K562 (cell line): ENCODE measurements around the gene KRT35. TPM values are rescaled to one million over a fixed set of nuclear protein-coding genes. Genes with fewer than 3 reads are reported as not detected.

Source experiments
- ATAC-seq: fragments of 200-7000 bp; cut with Tn5 transposase; 3 replicates; pipeline ENCODE4 v1.9.1; 2020; ENCODE audit warnings: moderate library complexity
- BruUV-seq: library from RNA; stranded (reverse); fragments of 400-500 nt; replicated peaks from 2 replicates; lab custom pipeline; 2021; lab: Mats Ljungman, UMichigan
- CTCF ChIA-PET: fragments of 300-600 bp; formaldehyde crosslinking; extraction: SDS; loops from one replicate; lab custom pipeline; 2021; ENCODE audit warnings: low intra/inter-chr PET ratio; lab: Yijun Ruan, JAX
- POLR2A ChIA-PET: fragments of 300-600, 350-650 bp; sonication (Branson Sonifier 250); formaldehyde crosslinking; extraction: SDS; loops from one replicate; lab custom pipeline; 2021; ENCODE audit warnings: antibody characterized with exemption, inconsistent platforms; lab: Yijun Ruan, JAX
- DNase-seq, 4 experiments: peaks; one replicate each; pipeline versions ENCODE4 v3.0.0 to v3.0.0-alpha.2; 2011 to 2018; ENCODE audit warnings: low spot score in 3 of 4, mixed read lengths in 3 of 4; ENCODE audit errors: extremely low read depth in 1 of 4
- FAIRE-seq: peaks from 2 replicates; lab custom pipeline; 2011; peaks lifted over from hg19 to GRCh38; lab: Jason Lieb, UNC
- H2AFZ ChIP-seq: 2 replicates; pipeline ENCODE4 v1.6.0; 2011; ENCODE audit warnings: low read depth, low read length, control low read depth, inconsistent platforms
- H3K27ac ChIP-seq: fragments of 200-600 bp; 3 replicates; pipeline ENCODE4 v1.8.0; 2011; ENCODE audit warnings: low read depth, mild to moderate bottlenecking, control low read depth, inconsistent platforms, low read length, moderate library complexity, mixed read lengths; ENCODE audit errors: extremely low read depth
- H3K27me3 ChIP-seq, 2 experiments: fragments of 300-600 bp in 1 of 2; 2 replicates in 1 of 2; 3 replicates in 1 of 2; pipeline versions ENCODE4 v1.6.0 to v1.8.0; 2011; ENCODE audit warnings: inconsistent platforms in 2 of 2, low read length in 2 of 2, mild to moderate bottlenecking in 1 of 2, mixed read lengths in 1 of 2, moderate library complexity in 1 of 2; ENCODE audit not compliant: control insufficient read depth in 2 of 2, insufficient read depth in 2 of 2
- H3K36me3 ChIP-seq: fragments of 300-600 bp; 3 replicates; pipeline ENCODE4 v1.8.0; 2011; ENCODE audit warnings: mild to moderate bottlenecking, low read length, inconsistent platforms; ENCODE audit not compliant: control insufficient read depth, insufficient read depth
- H3K4me1 ChIP-seq, 2 experiments: fragments of 200-600 bp in 1 of 2; replicated peaks in 1 of 2; 2 replicates in 1 of 2; 3 replicates in 1 of 2; pipeline versions ENCODE4 v1.5.1 to v1.8.0; 2011; ENCODE audit warnings: inconsistent platforms in 2 of 2, low read length in 2 of 2, mild to moderate bottlenecking in 1 of 2, mixed read lengths in 1 of 2, moderate library complexity in 1 of 2; ENCODE audit not compliant: control insufficient read depth in 2 of 2, insufficient read depth in 2 of 2
- H3K4me2 ChIP-seq: 2 replicates; pipeline ENCODE4 v1.6.1; 2011; ENCODE audit warnings: low read length, control low read depth, inconsistent platforms, mixed read lengths; ENCODE audit not compliant: insufficient read depth
- H3K4me3 ChIP-seq: fragments of 200-600 bp; sonication (generic), shearing (Covaris generic); 2 replicates; pipeline ENCODE4 v1.5.1; 2016; ENCODE audit warnings: control low read depth, inconsistent platforms
- H3K79me2 ChIP-seq: fragments of 200-600 bp; 3 replicates; pipeline ENCODE4 v1.8.0; 2011; ENCODE audit warnings: low read length, inconsistent platforms; ENCODE audit not compliant: control insufficient read depth, insufficient read depth
- H3K9ac ChIP-seq, 2 experiments: 2 replicates each; pipeline versions ENCODE4 v1.6.0 to v1.6.1; 2011; ENCODE audit warnings: low read depth in 2 of 2, low read length in 2 of 2, control low read depth in 1 of 2, inconsistent platforms in 1 of 2, mild to moderate bottlenecking in 1 of 2, mixed read lengths in 1 of 2; ENCODE audit not compliant: insufficient read depth in 1 of 2
- H3K9me1 ChIP-seq: one replicate; pipeline ENCODE4 v1.6.0; 2011; ENCODE audit warnings: inconsistent platforms, mild to moderate bottlenecking, low read length, moderate library complexity; ENCODE audit not compliant: control insufficient read depth, insufficient read depth
- H3K9me3 ChIP-seq: replicated peaks from 2 replicates; pipeline ENCODE4 v1.5.1; 2011; ENCODE audit warnings: low read depth, low read length, inconsistent platforms; ENCODE audit not compliant: control insufficient read depth, insufficient read depth
- H4K20me1 ChIP-seq: replicated peaks from 2 replicates; pipeline ENCODE4 v1.6.1; 2011; ENCODE audit warnings: low read length, inconsistent platforms, mixed read lengths; ENCODE audit not compliant: control insufficient read depth, insufficient read depth
- ATF1 ChIP-seq, 2 experiments: fragments of 450-650 bp in 1 of 2; IDR thresholded peaks; 2 replicates each; pipeline ENCODE4 v1.6.1; 2016; ENCODE audit warnings: missing compliant biosample characterization in 1 of 2, missing genetic modification characterization in 1 of 2
- FOXJ3 ChIP-seq: sonication (generic); formaldehyde crosslinking; IDR thresholded peaks from 2 replicates; pipeline ENCODE4 v1.4.0; 2020; ENCODE audit warnings: mild to moderate bottlenecking, missing genetic modification reagents
- HEY1 ChIP-seq: fragments of 250-450 bp; sonication (Bioruptor Pico); IDR thresholded peaks from 2 replicates; pipeline ENCODE4 v1.5.0; 2020; ENCODE audit warnings: mild to moderate bottlenecking, moderate library complexity, borderline replicate concordance
- HNRNPK ChIP-seq: fragments of 200-400 bp; formaldehyde crosslinking; IDR thresholded peaks from one replicate; pipeline ENCODE4 v1.6.1; 2018; ENCODE audit warnings: mild to moderate bottlenecking, low read depth, low read length; ENCODE audit not compliant: poor library complexity, severe bottlenecking
- MAFF ChIP-seq: IDR thresholded peaks from 2 replicates; pipeline ENCODE4 v1.6.1; 2012; ENCODE audit warnings: low read length, improper control_type of control experiment
- MAFK ChIP-seq: IDR thresholded peaks from 2 replicates; pipeline ENCODE4 v1.6.1; 2011; ENCODE audit warnings: low read length, improper control_type of control experiment
- ZNF24 ChIP-seq: fragments of 450-650 bp; IDR thresholded peaks from 2 replicates; pipeline ENCODE4 v1.6.1; 2016
- ZNF263 ChIP-seq: sonication (generic); formaldehyde crosslinking; IDR thresholded peaks from 2 replicates; pipeline ENCODE4 v1.8.0; 2022; ENCODE audit warnings: mild to moderate bottlenecking, missing genetic modification reagents, borderline replicate concordance
- ZNF695 ChIP-seq: fragments of 450-650 bp; formaldehyde crosslinking; IDR thresholded peaks from 2 replicates; pipeline ENCODE4 v1.4.0; 2020; ENCODE audit warnings: mild to moderate bottlenecking, moderate library complexity
- ZSCAN29 ChIP-seq: fragments of 450-650 bp; IDR thresholded peaks from 2 replicates; pipeline ENCODE4 v1.6.1; 2017
- WGBS: fragments of 100-300 bp; shearing (Covaris generic); methylation state at CpG from one replicate; pipeline ENCODE4 v1.1.6; 2016; ENCODE audit warnings: low coverage, mixed read lengths; ENCODE audit not compliant: insufficient coverage; ENCODE audit errors: missing lambda C conversion rate; 5-methylcytosine and 5-hydroxymethylcytosine counted together
- in situ Hi-C: fragments of 300-500 bp; cut with MboI; formaldehyde crosslinking; loops from 4 replicates; pipeline ENCODE4 v1.15.0; 2018; ENCODE audit warnings: inconsistent platforms, mixed read lengths
- intact Hi-C: fragments of 100-400 bp; cut with micrococcal nuclease; formaldehyde crosslinking; loops from 2 replicates; pipeline ENCODE4 v1.14.2; 2022
- polyA plus RNA-seq, 8 experiments: library from polyadenylated mRNA; depleted of rRNA in 4 of 8; stranded (reverse) in 5 of 8; unstranded in 3 of 8; fragments of >200 nt; fragmentation: Nextera tagmentation in 2 of 8; fragmentation: Illumina TruSeq in 1 of 8; extraction: Ambion mirVana in 2 of 8; extraction: Trizol in 1 of 8; gene quantifications; 2 replicates each; pipeline versions ENCODE4 v1.2.1 to v1.2.3, GENCODE V29; 2011 to 2014; ENCODE audit warnings: inconsistent platforms in 1 of 8, missing spikeins in 1 of 8
- total RNA-seq, 7 experiments: library from RNA; depleted of rRNA in 6 of 7; stranded (reverse); fragments of >200 nt in 6 of 7; fragmentation: Illumina TruSeq in 2 of 7; extraction: Trizol in 2 of 7; gene quantifications; 2 replicates each; pipeline versions ENCODE4 v1.2.1 to v1.2.3, GENCODE V29; 2011 to 2021; ENCODE audit warnings: low replicate concordance in 1 of 7
- TF ChIP-seq, protein P1 (sequence below), 3 experiments: fragments of 200-800 bp in 1 of 3; fragments of 250-450 bp in 1 of 3; fragments of 450-650 bp in 1 of 3; sonication (Bioruptor Pico) in 1 of 3; sonication (Bioruptor generic) in 1 of 3; formaldehyde crosslinking in 1 of 3; IDR thresholded peaks; 2 replicates each; pipeline versions ENCODE4 v1.6.1 to v1.8.0; 2016 to 2022; ENCODE audit warnings: mild to moderate bottlenecking in 2 of 3, missing genetic modification characterization in 2 of 3, missing compliant biosample characterization in 1 of 3, moderate library complexity in 1 of 3
- TF ChIP-seq, protein P2 (sequence below): fragments of 450-650 bp; IDR thresholded peaks from 2 replicates; pipeline ENCODE4 v1.6.1; 2016; ENCODE audit warnings: antibody characterized with exemption
- TF ChIP-seq, protein P3 (sequence below): fragments of 250-450 bp; sonication (Bioruptor Pico); IDR thresholded peaks from 2 replicates; pipeline ENCODE4 v1.4.0; 2020; ENCODE audit warnings: mild to moderate bottlenecking

Gene KRT35
- total and polyA plus RNA-seq, 9 of the 15 experiments (the other 6 are each of a cell fraction or from before 2014, with no cell fraction given): not detected

DNA sequence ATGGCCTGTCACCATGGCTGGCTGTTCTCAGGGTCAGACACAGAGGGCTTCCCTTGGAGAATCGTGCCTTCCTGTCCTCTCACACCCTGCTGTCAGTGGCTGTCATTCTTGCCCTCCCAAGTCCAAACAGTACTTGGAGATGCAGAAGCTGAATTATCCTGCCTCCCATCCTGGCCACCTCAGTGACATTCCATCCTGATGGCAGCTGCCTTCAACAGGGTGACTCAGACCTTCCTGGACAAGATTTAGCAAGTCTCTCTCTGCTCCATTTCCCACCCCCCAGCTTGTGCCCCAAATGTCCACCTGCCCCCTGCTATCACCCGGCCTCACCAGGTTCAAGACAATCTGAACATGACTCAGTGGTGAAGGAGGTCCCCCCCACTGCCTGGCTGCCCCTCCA is 13.6 kb upstream of the KRT35 start:
- no peak overlapping the region for H3K4me2 ChIP-seq
- FAIRE-seq: no peak
- H3K4me3 ChIP-seq: no peak overlapping the region
- peaks cover 27 to 31% of the 10 kb centered on the region in 2 experiments for H3K4me1 ChIP-seq
- POLR2A ChIA-PET: interaction anchor here (0.6 to 1.0 kb wide), 4 partner anchors 9 to 27 kb away, joined by 3 to 4 read pairs (median 3); no protein-coding TSS in a partner anchor
- BruUV-seq: no TSS peak
- no peaks in the 10 kb centered on the region for H3K9me3 ChIP-seq
- H3K9ac ChIP-seq: peak overlapping the region in 1 of 2 experiments; percentile 39; a peak in 1 of 4 replicates
- no peaks in the 10 kb centered on the region for H3K79me2 ChIP-seq
- H3K9me1 ChIP-seq: no peaks in the 10 kb centered on the region
- peaks cover 2 to 6% of the 10 kb centered on the region in 2 experiments; a peak in 1 of 5 replicates for H3K27me3 ChIP-seq
- ATAC-seq: no peak
- no peak for DNase-seq
- WGBS: 19% methylated on average over 2 of the region's 2 CpGs
- no peak for TF ChIP-seq HEY1 (CRISPR knock-in tag)
- TF ChIP-seq, protein P1, sequence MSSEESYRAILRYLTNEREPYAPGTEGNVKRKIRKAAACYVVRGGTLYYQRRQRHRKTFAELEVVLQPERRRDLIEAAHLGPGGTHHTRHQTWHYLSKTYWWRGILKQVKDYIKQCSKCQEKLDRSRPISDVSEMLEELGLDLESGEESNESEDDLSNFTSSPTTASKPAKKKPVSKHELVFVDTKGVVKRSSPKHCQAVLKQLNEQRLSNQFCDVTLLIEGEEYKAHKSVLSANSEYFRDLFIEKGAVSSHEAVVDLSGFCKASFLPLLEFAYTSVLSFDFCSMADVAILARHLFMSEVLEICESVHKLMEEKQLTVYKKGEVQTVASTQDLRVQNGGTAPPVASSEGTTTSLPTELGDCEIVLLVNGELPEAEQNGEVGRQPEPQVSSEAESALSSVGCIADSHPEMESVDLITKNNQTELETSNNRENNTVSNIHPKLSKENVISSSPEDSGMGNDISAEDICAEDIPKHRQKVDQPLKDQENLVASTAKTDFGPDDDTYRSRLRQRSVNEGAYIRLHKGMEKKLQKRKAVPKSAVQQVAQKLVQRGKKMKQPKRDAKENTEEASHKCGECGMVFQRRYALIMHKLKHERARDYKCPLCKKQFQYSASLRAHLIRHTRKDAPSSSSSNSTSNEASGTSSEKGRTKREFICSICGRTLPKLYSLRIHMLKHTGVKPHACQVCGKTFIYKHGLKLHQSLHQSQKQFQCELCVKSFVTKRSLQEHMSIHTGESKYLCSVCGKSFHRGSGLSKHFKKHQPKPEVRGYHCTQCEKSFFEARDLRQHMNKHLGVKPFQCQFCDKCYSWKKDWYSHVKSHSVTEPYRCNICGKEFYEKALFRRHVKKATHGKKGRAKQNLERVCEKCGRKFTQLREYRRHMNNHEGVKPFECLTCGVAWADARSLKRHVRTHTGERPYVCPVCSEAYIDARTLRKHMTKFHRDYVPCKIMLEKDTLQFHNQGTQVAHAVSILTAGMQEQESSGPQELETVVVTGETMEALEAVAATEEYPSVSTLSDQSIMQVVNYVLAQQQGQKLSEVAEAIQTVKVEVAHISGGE (CRISPR knock-in tag; IDR thresholded peaks at IDR 0.05): no peak
- TF ChIP-seq, protein P2, sequence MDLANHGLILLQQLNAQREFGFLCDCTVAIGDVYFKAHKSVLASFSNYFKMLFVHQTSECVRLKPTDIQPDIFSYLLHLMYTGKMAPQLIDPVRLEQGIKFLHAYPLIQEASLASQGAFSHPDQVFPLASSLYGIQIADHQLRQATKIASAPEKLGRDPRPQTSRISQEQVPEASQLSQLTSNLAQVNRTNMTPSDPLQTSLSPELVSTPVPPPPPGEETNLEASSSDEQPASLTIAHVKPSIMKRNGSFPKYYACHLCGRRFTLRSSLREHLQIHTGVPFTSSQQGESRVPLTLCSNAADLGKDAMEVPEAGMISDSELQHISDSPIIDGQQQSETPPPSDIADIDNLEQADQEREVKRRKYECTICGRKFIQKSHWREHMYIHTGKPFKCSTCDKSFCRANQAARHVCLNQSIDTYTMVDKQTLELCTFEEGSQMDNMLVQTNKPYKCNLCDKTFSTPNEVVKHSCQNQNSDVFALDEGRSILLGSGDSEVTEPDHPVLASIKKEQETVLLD: no peak
- no peak for TF ChIP-seq ZNF24
- TF ChIP-seq, protein P3, sequence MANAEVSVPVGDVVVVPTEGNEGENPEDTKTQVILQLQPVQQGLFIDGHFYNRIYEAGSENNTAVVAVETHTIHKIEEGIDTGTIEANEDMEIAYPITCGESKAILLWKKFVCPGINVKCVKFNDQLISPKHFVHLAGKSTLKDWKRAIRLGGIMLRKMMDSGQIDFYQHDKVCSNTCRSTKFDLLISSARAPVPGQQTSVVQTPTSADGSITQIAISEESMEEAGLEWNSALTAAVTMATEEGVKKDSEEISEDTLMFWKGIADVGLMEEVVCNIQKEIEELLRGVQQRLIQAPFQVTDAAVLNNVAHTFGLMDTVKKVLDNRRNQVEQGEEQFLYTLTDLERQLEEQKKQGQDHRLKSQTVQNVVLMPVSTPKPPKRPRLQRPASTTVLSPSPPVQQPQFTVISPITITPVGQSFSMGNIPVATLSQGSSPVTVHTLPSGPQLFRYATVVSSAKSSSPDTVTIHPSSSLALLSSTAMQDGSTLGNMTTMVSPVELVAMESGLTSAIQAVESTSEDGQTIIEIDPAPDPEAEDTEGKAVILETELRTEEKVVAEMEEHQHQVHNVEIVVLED (CRISPR knock-in tag): no peak
- TF ChIP-seq ZNF695 (CRISPR knock-in tag): no peak
- no peak for TF ChIP-seq ZNF263 (CRISPR knock-in tag)
- TF ChIP-seq MAFK: no peak
- TF ChIP-seq HNRNPK: no peak
- no peak for TF ChIP-seq ZSCAN29
- TF ChIP-seq MAFF: no peak
- TF ChIP-seq ATF1 (CRISPR knock-in tag; IDR thresholded peaks at IDR 0.05): no peak
- no peak for TF ChIP-seq ATF1 (tag; IDR thresholded peaks at IDR 0.05)
- no peak for TF ChIP-seq FOXJ3
- TF ChIP-seq, all 486 proteins: peak for 0
- no peaks in the 10 kb centered on the region for H3K36me3 ChIP-seq
- intact Hi-C loops: loop anchor here (10.0 kb wide), 1 partner anchor 590 kb away; no protein-coding TSS in a partner anchor
- H3K27ac ChIP-seq: no peak overlapping the region
- no peak overlapping the region for H2AFZ ChIP-seq
- in situ Hi-C loops: no loop called here
- CTCF ChIA-PET: no interaction called here
- no peaks in the 10 kb centered on the region for H4K20me1 ChIP-seq
